ENCODE results near the gene UQCRC2. TPM values are rescaled to one million over a fixed set of nuclear protein-coding genes. Genes with fewer than 3 reads are reported as not detected.
A peak's percentile ranks its signal among the peaks of the same experiment; 100 is the strongest.

Gene UQCRC2
- total RNA-seq, 4 donors from 2014 or later: 163 to 198 (median 177) TPM

- Histone ChIP-seq H3K4me3 (no peak overlapping the region), H3K4me1 (no peaks in the 10 kb centered on the region), H3K27me3 (no peaks in the 10 kb centered on the region), H3K27ac (no peak overlapping the region), H3K9me3 (no peaks in the 10 kb centered on the region), H3K36me3 (no peaks in the 10 kb centered on the region)
- no peak for ATAC-seq
- no peak for TF ChIP-seq EP300 (IDR thresholded peaks at IDR 0.05)
- TF ChIP-seq CTCF (IDR thresholded peaks at IDR 0.05): no peak
- no peak for TF ChIP-seq POLR2A (IDR thresholded peaks at IDR 0.05)
- no peak for TF ChIP-seq POLR2AphosphoS5 (IDR thresholded peaks at IDR 0.05)
- WGBS, 2 donors (ENCODE audit: low coverage in 1 of 2): 100% methylated on average over 1 of the region's 4 CpGs; no CpG with 5 or more reads in 1 of the 2 donors
Measured at GRCh38 chr16:21943571-21943970, 9.6 kb upstream of the UQCRC2 start.

- WGBS, 2 donors (ENCODE audit: low coverage in 1 of 2): 74 to 94% methylated on average over 6 to 9 of the region's 9 CpGs
- Histone ChIP-seq H3K27ac (no peak overlapping the region), H3K36me3 (no peaks in the 10 kb centered on the region), H3K9me3 (no peaks in the 10 kb centered on the region), H3K4me1 (peaks cover 0 to 24% (median 4%) of the 10 kb centered on the region in 3 donors), H3K4me3 (no peak overlapping the region), H3K27me3 (no peaks in the 10 kb centered on the region)
- ATAC-seq: no peak
- TF ChIP-seq POLR2AphosphoS5 (IDR thresholded peaks at IDR 0.05) (no peak), EP300 (IDR thresholded peaks at IDR 0.05) (no peak), POLR2A (IDR thresholded peaks at IDR 0.05) (no peak), CTCF (IDR thresholded peaks at IDR 0.05) (no peak)
Measured at GRCh38 chr16:21946889-21947635, 6.1 kb upstream of the UQCRC2 start.

GRCh38 chr16:21949713-21950260 is 3.4 kb upstream of the UQCRC2 start:
- TF ChIP-seq POLR2AphosphoS5 (IDR thresholded peaks at IDR 0.05): no peak
- TF ChIP-seq POLR2A (IDR thresholded peaks at IDR 0.05): no peak
- TF ChIP-seq EP300 (IDR thresholded peaks at IDR 0.05): no peak
- TF ChIP-seq CTCF (IDR thresholded peaks at IDR 0.05): no peak
- Histone ChIP-seq H3K27me3 (no peaks in the 10 kb centered on the region), H3K4me3 (no peak overlapping the region), H3K27ac (no peak overlapping the region), H3K9me3 (no peaks in the 10 kb centered on the region), H3K4me1 (peaks cover 5 to 37% (median 12%) of the 10 kb centered on the region in 3 donors), H3K36me3 (no peaks in the 10 kb centered on the region)
- WGBS, 2 donors (ENCODE audit: low coverage in 1 of 2): 33 to 40% methylated on average over 1 of the region's 1 CpG
- ATAC-seq: no peak

GRCh38 chr16:21950782-21951521 is 2.2 kb upstream of the UQCRC2 start:
- H3K4me3 ChIP-seq: no peak overlapping the region
- ATAC-seq: no peak
- TF ChIP-seq CTCF (IDR thresholded peaks at IDR 0.05) (peak in 2 of 4 experiments; percentile 15 to 36), POLR2AphosphoS5 (IDR thresholded peaks at IDR 0.05) (no peak)
- peaks cover 0 to 4% of the 10 kb centered on the region in 2 donors for H3K36me3 ChIP-seq
- WGBS, 2 donors (ENCODE audit: low coverage in 1 of 2): 68 to 78% methylated on average over 5 to 7 of the region's 7 CpGs
- H3K4me1 ChIP-seq: peaks cover 5 to 49% (median 18%) of the 10 kb centered on the region in 3 donors
- H3K27ac ChIP-seq: no peak overlapping the region
- H3K9me3 ChIP-seq: no peaks in the 10 kb centered on the region
- no peaks in the 10 kb centered on the region for H3K27me3 ChIP-seq
